GM21529 (cell line): ENCODE data around the gene KIF26A.

Experiments
- ATAC-seq: cut with Tn5 transposase; IDR thresholded peaks from one replicate; pipeline ENCODE4 v1.9.1; 2021; ENCODE audit not compliant: unreplicated experiment

KIF26A gene

GRCh38 chr14:104189629-104190335 lies 51.4 kb downstream of the KIF26A start:
- no peak for ATAC-seq

- no peak for ATAC-seq
Observed at GRCh38 chr14:104190396-104191000, 52.1 kb downstream of the KIF26A start.

- ATAC-seq: no peak
Observed at GRCh38 chr14:104191409-104191997, 53.1 kb downstream of the KIF26A start.

GRCh38 chr14:104192146-104192882 lies 53.9 kb downstream of the KIF26A start:
- ATAC-seq: no peak

GRCh38 chr14:104192883-104193245 lies 54.5 kb downstream of the KIF26A start:
- ATAC-seq: no peak

GRCh38 chr14:104194016-104194415 lies 55.6 kb downstream of the KIF26A start:
- ATAC-seq: no peak

- ATAC-seq: no peak
Observed at GRCh38 chr14:104194716-104195115, 56.3 kb downstream of the KIF26A start.

GRCh38 chr14:104195361-104195760 lies 57.0 kb downstream of the KIF26A start:
- no peak for ATAC-seq

- ATAC-seq: no peak
Observed at GRCh38 chr14:104195878-104196277, 57.5 kb downstream of the KIF26A start.

- ATAC-seq: no peak
Observed at GRCh38 chr14:104196461-104197140, 58.2 kb downstream of the KIF26A start.

GRCh38 chr14:104197449-104198247 lies 59.3 kb downstream of the KIF26A start:
- ATAC-seq: no peak

GRCh38 chr14:104199266-104199895 lies 61.0 kb downstream of the KIF26A start:
- no peak for ATAC-seq

- no peak for ATAC-seq
Observed at GRCh38 chr14:104200106-104200505, 61.7 kb downstream of the KIF26A start.

- no peak for ATAC-seq
Observed at GRCh38 chr14:104200591-104200990, 62.2 kb downstream of the KIF26A start.

GRCh38 chr14:104201063-104201462 lies 62.7 kb downstream of the KIF26A start:
- ATAC-seq: no peak

- no peak for ATAC-seq
Observed at GRCh38 chr14:104201496-104201895, 63.1 kb downstream of the KIF26A start.

- no peak for ATAC-seq
Observed at GRCh38 chr14:104202259-104203070, 64.1 kb downstream of the KIF26A start.

- no peak for ATAC-seq
Observed at GRCh38 chr14:104203071-104203425, 64.7 kb downstream of the KIF26A start.

- ATAC-seq: no peak
Observed at GRCh38 chr14:104204660-104205149, 66.3 kb downstream of the KIF26A start.
